GM18907 (cell line): ENCODE results near the gene PDCD7.
"Not testable (repeated sequence)": the region's sequence is repeated elsewhere in the genome, so short reads cannot be mapped to it uniquely, and the experiment has no call there.

ENCODE experiments used
- ATAC-seq: cut with Tn5 transposase; IDR thresholded peaks from one replicate; pipeline ENCODE4 v1.9.1; 2021; ENCODE audit warnings: mild to moderate bottlenecking, moderate library complexity; ENCODE audit not compliant: unreplicated experiment

Gene PDCD7

DNA sequence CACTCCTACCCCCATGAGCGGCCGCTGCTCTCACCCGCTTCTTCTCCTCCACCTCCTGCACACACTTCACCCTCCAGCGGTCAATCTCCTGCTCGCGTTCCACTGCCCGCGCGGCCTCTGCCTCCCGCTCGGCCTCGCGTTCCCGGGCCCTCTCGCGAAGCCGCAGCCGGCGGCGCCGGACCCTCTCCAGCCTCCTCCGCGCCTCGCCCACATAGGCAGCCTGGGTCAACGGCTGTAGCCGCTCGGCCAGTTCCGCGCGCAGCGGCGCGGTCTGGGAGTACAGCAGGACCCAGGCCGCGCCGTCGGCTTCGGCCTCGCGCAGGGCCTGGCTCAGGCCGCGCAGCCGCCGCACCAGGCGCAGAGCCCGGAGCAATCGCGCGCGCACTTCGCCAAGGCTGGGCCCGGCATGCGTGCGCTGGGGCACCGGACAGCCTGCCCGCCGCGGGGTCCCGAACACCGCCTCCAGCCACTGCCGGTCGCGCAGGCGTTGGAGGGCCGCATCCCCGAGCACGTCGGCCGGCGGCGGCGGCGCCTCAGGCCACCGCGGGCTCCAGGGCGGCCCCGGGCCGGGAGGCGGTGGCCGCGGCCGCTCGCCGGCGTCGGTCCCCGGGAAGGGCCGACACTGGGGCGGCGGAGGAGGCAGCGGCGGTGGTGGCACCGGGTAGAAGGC lies 595 bp downstream of the PDCD7 start:
- ATAC-seq, result peak; percentile 38

DNA sequence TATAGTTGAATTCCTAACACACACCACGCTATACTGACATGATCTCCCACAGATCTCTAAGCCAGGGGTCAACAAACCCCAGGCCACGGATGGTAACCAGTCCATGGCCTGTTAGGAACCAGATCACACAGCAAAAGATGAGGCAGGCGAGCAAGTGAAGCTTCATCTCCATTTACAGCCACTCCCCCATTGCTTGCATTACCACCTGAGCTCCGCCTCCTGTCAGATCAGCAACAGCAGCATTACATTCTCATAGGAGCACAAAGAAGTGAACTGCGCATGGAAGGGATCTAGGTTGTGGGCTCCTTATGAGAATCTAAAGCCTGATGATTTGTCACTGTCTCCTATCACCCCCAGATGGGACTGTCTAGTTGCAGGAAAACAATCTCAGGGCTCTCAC lies 2.7 kb downstream of the PDCD7 start:
- no peak for ATAC-seq

DNA sequence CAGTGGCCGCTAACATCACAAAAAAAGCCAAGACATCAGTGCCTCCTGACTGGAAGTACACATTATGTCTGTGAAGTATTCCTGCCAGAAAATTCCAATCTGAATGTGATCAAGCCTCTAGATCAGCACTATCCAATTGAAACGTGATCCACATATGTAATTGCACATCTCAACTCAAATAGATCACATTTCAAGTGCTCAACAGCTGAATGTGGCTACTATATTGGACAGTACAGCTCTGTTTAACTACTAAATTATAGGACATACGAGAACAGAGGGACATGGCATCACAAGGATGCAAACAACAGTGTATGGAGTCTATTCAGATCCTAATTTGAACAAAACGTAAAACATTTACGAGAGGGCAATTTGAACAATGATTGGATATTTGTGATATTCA lies 18.1 kb downstream of the PDCD7 start:
- ATAC-seq, result no peak

DNA sequence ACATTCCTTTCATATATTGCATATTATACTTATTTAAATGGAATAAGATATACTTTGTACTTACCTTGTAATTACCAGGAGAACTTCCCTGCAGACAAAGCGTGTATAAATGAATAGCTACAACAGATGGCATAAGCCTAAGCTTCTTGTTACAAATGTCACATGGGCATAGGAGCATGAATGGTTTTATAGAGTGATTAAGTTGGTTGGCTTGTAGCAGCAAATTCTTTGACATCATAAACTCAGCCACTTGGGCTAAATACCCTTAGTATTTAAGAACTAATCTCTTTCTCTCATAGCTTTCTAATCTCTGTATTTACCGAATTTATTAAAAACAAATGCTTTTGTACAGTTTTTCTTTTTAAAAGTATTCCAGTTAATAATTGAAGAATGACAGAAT lies 18.5 kb downstream of the PDCD7 start, which contains the start of gene UBAP1L:
Gene UBAP1L (minus strand): TSS at position 115 of the 400 bp plus-strand sequence. CDS start 8,985 bp downstream, outside the sequence.
- ATAC-seq, result no peak

DNA sequence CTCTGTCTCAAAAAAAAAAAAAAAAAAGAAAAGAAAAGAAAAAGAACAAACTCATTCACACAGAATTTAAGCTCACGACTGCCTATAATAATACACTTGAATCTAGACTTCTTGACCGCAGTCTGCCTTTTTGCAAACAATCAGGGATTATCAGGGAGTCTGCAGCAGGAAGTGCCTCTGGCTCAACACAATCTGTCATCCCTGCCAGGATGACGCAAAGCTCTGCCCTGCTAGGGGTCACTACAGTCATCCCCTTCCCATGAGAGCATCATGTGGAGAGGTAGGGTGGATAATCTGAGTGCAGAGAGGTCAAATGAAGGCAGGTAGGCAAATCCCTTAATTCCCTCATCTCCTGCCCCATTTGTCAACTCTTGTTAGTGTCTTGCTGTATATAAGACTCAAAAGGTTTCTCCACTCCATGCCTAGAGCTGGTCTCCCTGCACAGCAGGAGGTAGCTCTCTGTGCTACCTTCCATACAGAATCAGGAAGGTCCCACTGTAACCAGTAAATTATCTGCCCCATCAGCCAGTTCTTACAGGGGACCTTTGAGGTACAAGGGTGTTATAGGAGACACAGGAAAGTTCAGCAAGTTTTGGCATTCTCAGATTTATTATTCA lies 22.8 kb downstream of the PDCD7 start:
- no peak for ATAC-seq

DNA sequence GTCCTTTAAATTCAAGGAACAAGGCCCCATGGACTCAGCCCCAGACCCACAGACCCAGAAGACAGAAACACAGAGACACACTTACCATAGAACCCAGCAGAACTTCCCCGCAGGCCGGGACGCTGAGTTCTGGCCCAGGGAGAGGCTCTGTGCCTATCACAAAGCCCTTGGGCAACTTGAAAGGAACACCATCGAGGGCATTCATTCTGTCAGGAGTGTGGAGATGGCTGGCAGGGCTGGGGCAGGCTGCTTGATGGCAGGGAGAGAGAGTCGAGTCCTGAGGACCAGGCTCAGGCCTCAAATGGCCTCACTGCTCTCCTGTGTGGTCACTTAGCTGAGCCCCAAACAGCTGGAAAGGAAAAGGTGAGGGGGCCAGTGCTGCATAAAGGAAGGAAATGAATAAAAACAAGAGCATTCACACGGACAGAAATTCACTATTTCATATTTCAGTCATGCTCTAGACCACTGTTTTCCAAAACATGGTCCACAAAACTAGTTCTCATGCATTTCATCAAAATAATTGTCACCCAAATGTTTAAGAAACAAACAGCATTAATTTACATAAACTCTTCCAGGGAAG lies 27.5 kb downstream of the PDCD7 start:
- ATAC-seq, result no peak

DNA sequence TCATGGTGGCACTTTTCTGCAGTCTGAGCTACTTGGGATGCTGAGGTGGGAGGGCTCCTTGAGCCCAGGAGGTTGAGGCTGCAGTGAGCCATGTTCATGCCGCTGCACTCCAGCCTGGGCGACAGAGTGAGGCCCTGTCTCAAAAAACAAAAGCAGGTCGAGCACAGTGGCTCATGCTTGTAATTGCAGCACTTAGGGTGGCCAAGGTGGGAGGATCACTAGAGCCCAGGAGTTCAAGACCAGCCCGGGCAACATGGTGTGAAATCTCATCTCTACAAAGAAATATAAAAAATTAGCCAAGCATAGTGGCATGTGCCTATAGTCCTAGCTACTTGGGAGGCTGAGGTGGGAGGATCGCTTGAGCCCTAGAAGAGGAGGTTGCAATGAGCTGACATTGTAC lies 28.6 kb downstream of the PDCD7 start:
- ATAC-seq, result no peak

DNA sequence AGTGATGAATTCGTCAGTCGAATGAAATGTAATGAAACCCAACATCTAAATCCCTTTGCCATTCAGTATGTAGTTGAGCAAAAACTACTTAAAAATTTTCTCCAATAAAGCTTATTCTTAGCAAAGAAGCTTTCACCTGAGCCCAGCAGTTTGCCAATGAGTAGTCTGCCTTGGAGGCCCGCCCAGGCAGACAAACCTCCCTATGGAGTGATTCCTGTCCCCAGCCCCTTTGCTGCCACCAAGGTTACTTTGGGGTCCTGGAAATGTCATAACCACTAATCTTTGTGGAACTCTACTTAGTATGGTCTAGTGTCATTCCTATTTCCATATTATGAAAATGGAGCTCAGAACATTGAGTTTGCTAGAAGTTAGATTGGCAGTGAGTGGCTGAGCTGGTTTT lies 30.7 kb downstream of the PDCD7 start:
- no peak for ATAC-seq

DNA sequence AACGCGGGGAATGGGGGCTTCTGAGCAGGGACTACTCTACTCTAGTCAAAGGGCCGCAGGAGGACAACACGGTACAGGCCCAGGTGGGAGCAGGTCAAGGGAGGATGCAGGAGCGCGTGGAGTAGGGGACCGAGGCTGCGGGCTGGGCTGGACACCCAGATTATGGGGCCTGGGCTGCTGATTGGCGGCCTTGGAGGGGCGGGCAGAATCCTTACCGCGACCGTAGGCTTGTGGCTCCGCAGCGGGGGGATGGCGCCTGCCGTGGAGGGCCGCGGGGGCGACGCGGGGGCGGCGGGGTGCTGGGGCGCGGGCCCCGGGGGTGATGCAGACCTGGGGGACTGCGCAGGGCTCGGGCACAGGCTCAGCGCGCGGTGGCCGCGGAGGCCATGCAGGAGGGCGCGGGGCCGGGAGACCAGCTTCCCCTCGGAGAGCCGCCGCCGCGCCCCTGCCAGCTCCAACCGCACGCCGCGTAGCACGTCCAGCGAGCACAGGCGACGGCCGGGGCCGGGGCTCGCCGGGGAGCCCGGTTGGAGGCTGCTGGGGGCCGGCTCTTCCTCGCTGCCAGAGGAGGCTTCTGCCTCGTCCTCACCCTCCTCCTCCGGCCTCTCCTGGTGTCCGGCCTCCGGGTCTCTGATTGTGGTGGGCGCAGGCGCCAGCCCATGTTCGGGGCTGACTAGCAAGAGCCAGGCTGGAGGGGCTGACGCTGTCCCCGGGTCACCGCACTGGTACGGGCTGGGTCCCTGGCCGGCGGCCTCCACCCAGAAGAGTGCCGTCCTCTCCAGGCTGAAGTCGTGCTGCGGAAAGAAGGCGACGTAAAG lies 31.5 kb downstream of the PDCD7 start:
- no peak for ATAC-seq

DNA sequence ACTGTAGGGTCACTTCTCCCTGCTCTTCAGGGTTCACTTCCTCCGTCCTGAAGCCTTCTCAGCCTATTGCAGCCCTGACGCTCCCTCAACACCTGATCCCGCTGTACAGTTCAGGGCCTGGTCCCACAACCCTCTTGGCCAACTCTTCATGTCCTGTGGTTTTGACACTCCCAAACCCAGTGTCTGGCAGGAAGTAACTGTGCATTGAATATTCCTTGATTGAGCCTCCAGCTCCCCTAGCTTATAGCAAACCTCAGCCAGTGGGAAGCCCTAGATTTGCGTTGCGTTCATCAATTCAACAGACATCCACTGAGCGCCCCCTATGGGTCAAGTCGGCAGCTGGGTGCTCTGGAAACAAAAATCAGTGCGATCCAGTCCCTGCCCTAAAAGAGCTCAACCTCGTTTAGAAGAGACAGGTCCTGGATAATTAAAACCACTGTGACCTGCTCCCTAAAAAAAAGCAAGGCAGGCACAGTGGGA lies 32.2 kb downstream of the PDCD7 start:
- ATAC-seq, result no peak

DNA sequence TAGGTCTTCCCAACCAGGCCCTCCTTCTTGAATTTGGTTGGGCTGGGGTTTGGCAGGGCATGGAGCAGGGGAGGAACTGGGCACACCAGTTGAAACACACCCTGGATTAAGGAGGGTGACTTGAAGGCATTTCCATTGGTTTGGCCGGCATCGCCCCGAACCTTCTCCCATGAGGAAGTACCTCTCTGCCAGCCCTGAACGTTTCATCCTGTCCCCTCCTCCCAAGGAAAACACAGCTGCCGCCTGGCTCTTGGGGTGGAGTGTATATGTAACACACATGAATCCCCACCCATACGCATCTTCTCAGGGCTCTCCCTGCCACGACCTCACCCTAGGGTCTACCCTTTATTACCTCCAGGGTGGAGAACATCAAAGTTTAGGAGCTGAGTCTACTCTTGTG lies 33.2 kb downstream of the PDCD7 start:
- ATAC-seq, result no peak

DNA sequence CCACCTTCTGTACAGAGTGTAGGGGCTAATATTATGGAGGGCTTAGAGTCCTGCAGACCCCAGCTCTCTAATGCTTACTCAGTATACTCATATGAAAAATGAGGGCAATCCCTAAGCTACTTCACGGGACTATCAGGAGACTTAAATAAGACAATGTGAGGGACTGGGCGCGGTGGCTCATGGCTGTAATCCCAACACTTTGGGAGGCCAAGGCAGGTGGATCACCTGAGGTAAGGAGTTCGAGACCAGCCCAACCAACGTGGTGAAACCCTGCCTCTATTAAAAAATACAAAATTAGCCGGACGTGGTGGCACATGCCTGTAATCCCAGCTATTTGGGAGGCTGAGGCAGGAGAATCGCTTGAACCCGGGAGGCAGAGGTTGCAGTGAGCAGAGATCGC lies 33.8 kb downstream of the PDCD7 start:
- not testable (repeated sequence) for ATAC-seq

DNA sequence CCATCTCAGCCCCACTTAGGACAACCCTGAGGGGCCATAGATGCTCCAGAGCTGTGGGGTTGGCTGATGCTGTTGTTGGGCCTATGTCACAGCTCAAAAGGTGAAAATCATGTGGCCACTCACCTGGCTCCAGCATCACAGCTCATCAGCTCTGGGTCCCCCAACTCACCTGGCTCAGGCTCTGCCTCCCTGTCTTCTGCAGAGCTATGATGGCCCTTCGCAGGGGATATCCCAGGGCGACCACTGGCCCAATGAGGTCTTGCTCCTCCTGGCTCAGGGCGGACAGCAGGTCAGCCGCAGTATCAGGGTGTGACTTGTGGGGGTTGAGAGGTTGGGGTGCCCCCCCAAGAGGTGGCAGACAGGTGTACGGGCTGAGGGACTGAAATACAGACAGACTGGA lies 34.3 kb downstream of the PDCD7 start:
- ATAC-seq, result no peak

DNA sequence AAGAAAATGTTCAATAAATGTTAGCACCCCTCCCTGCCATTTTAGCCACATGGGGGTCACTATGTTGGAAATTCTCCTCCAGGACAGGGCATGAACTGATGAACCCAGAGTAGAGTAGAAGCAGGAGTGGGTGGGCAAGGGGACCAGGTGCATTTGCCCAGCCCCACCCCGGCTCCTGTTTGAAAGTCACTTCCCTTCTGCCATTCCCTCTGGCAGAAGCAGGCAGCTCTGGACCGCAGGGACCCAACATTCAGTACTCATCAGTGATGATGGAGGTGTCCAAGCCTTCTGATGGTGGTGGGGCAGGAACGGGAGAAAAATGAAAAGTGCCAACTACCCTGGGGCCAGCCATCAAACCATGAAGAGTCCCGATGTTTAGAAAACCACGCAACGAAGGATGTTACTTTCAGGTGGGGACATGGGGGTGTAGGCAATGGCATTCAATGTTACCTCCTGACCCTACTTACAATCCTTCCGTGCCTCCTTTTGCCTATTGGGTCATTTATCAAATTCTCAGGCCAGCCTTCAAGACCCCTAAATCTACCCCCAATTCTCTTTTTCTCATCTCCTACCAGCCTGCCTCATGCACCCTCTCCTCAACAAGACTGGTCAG lies 35.9 kb downstream of the PDCD7 start:
- ATAC-seq, result no peak

DNA sequence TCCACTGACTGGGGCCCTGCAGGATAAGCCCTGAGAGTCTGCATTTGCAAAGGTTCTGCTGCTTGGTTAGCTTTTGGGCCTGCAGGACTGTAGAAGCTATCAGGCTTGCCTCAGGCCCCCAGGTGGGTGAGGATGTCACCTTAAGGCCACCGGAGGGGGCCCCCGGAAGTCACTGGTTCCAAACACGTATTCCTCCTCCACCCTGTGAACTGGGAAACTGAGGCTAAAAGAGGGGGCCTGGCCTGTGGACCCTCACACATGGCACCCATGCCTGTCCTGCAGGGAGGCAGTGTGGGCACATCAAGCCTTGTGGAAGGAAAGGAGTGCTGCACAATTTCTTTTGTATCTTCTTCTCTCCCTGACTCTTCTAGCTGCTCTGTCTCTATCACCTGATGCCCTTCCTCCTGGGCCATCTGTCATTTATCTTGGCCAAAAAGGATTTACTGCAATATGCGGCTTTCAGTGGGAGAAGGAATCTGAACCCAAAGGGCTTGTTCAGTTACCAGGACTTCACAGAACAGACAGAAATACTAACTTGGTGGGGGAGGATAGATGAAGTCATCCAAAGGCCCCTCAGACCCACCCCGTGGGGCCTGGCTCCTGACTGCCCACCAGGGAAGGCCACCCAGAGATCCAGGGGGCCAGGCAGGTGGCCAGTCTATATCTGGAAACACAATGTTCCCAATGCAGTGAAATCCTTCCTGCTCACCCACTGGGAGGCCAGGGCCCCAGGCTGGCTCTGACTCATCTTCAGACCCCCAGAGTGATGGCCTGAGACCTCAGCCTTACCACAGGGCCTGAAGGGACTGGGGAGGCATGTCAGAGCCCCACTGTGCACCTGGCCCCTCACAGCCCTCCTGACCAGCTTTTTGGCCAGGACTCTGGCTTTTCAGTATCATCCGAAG lies 36.9 kb downstream of the PDCD7 start:
- ATAC-seq, result no peak

DNA sequence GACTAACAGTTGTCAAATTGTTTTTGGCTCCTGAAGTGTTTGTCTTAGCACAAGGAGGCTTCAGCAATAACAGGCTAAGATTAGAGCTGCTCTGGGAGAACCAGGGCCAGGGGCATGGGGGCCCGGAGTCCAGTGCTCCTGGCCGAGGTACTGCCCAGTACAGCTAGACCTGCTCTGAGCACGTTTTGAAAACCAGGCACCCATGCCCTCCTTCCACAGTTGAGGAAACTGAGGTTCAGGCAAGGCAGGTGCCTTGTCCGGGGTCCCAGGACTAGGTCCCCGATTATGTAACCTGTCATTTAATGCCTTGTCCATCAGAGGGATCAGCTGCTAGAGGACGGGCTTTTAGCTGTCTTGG lies 37.9 kb downstream of the PDCD7 start:
- ATAC-seq, result no peak

DNA sequence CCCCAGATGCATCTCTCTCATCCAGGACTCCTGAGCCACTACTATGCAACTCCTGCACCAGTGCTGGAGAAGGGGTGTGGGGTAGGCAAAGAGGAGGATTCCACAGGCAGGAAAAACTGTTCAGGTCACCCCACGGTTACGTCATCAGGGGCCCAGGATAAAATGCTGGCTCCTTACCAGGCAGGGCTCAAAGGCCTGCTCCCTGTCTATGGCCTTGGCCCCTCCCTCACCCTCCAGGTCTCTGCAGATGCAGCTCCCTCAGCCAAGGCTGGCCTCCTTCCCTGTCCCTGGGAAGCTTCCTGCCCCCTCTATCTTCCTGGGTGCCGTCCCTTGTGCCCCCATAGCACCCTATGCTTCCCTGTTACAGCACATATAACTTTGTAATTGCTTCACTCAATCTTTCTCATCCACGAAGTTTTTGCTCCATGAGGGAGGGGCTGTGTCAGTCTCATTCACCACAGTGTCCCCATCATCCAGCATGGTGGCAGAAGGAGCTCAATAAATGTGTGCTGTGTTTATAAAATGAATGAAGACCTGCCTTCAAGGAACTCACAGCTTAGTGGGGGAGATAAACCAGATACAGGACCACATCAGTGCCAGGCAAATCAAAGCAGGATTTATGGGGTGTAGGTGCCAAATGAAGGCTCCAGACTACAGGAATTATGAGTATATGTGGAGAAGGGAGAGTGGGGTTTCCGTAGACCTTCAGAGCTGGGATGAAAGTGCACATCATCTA lies 38.4 kb downstream of the PDCD7 start:
- ATAC-seq, result no peak

DNA sequence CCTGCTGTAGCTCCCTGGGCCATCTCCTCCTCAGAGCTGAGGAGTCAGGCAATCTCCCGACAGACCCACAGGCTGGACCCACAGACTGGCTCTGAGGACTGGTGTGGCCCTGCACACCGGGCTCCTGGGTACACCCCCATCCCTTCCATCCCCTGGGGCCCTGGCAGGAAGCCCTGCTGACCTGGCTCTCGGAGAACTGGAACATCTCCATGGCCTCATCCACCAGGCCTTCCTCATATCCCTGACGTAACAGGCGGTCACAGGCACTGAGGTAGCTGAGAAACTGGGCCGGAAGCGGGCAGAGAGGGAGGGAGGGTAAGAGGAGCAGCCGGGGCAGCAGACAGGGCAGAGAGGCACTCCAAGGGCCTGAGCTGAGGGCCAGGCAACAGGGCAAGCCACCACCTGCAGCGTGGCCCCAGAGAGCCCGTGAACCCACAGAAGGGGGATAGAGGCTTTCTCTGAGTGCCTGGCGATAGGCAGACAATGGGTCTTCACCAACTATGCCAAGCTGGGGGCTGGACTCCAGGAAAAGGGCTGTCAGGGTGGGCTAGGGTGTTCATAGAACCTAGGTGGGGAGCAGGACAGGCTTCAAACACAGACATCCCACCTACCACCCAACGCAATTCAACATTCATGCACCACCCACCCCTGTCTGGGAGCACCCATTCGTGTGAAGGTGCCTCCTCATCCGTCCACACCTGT lies 39.2 kb downstream of the PDCD7 start:
- no peak for ATAC-seq

DNA sequence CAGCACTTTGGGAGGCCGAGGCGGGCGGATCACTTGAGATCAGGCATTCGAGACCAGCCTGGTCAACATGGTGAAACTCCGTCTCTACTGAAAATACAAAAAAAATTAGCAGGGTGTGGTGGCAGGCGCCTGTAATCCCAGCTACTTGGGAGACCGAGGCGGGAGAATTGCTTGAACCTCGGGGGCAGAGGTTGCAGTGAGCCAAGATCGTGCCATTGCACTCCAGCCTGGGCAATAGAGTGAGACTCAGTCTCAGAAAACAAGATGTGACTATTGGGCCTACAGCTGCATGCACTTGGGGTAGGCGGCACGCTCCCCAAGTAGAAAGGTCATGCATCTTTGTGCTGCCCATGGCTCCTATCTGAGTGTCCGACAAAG lies 39.8 kb downstream of the PDCD7 start:
- not testable (repeated sequence) for ATAC-seq
